Measurements from ENCODE around the gene RHNO1.

- TF ChIP-seq, protein P1, sequence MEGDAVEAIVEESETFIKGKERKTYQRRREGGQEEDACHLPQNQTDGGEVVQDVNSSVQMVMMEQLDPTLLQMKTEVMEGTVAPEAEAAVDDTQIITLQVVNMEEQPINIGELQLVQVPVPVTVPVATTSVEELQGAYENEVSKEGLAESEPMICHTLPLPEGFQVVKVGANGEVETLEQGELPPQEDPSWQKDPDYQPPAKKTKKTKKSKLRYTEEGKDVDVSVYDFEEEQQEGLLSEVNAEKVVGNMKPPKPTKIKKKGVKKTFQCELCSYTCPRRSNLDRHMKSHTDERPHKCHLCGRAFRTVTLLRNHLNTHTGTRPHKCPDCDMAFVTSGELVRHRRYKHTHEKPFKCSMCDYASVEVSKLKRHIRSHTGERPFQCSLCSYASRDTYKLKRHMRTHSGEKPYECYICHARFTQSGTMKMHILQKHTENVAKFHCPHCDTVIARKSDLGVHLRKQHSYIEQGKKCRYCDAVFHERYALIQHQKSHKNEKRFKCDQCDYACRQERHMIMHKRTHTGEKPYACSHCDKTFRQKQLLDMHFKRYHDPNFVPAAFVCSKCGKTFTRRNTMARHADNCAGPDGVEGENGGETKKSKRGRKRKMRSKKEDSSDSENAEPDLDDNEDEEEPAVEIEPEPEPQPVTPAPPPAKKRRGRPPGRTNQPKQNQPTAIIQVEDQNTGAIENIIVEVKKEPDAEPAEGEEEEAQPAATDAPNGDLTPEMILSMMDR (IDR thresholded peaks at IDR 0.05): no peak
- no peak for TF ChIP-seq POLR2A (IDR thresholded peaks at IDR 0.05)
Observed at GRCh38 chr12:2924019-2924418, 47.0 kb downstream of the RHNO1 start.
